GM18867 (cell line): ENCODE results near the gene MTREX.

Experiments used
- ATAC-seq: cut with Tn5 transposase; IDR thresholded peaks from one replicate; pipeline ENCODE4 v1.9.1; 2021; ENCODE audit warnings: mild to moderate bottlenecking, moderate library complexity; ENCODE audit not compliant: unreplicated experiment

Gene MTREX

DNA sequence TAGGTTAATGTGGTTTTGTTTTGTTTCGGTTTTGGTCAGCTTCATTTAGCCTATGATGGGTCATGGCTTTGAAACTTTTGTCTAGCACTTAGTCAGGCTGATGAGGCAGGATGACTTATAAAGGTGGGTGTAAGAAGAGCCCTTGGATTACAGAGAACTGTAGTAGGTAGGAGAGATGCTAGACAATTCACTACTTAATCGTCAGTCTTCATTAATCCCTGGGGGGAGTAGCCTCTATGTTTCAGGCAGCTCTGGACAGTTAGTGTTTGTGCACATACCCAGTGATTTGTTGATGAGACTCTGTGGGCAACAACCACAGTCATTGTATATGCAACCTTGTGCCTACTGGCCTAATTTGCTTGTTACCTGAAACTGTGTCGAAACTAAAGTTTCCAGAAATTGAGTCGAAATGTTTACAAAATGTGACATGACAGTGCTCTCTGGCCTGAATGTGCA lies 113.3 kb downstream of the MTREX start:
- peak; percentile 88 for ATAC-seq

DNA sequence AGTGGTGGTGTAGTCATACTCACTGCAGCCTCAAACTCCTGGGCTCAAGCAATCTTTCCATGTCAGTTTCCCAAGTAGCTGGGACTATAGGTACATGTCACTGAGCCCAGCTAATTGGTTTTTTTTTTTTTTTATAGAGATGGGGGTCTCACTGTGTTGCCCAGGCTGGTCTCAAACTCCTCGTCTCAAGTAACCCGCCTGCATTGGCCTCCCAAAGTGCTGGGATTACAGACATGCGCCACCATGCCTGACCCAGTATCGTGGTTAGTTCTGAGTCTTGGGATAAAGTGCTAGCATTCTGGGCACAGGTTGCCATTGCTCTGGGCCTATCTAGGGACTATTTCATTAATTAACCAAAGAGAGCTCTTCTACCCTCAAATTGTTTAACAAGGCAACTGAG lies 118.7 kb downstream of the MTREX start:
- ATAC-seq, result no peak

DNA sequence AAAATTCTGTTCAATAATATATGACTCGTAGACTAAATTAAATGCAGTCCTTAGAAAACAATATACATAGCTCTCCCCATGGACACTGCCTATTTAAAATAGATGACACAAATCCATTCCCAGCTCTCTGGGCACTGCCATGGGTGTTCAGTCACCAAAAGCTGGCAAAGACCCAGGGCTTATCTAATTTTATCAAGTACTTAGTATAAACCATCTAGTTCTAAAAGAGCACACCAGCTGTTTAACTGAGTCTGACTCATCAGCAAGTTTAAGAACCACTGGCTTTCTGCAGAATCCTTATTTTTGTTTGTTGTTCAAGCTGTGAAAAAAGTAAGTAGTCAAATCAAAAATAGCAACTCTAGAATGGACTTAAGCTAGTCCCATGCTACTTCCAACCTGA lies 119.4 kb downstream of the MTREX start:
- no peak for ATAC-seq

DNA sequence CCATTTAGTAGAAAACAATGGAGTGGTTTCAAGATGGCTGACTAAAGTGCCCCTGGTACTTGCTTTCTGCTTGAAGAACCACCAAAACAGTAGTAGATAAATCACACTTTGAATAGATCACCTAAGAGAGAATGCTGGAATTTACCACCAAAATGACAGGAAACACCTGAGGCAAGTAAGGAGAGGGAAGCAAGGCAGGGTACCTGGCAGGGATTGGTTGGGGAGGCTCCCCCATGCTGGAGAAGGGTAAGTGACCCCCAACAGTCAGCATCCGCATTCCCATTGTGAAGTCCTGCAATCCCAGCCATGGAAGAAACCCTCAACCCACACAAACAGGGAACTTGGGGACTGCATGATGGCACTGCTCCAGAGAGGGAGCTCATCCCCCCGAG lies 121.4 kb downstream of the MTREX start:
- ATAC-seq, result no peak

DNA sequence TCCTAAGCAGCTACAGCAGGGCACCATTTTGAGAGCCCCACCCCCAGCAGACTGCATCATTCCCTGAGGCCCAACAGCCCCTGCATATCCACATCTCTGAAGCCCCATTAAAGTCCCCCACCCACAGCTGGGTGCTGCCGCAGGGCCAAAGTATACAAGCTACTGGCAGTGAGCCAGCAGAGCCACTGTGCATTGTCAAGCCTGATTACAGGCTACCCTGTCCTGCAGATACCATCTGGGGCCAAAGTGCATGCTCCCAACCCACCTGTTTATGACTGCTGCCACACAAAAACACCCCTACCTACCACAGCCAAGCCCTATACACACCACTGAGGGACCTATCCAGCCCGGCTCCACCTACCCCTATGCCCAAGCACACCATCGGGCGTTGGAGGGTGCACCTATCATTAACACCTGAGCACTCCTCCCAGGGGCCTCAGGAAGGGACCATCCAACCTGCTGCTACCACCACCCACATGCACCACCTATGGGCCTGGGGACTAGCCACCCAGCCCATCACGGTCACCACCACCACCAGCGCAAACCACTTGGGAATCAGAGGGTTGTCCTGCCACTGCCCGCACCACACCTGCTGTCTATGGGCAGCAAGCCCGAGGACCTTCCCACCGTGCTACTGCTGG lies 121.9 kb downstream of the MTREX start:
- ATAC-seq, result no peak

DNA sequence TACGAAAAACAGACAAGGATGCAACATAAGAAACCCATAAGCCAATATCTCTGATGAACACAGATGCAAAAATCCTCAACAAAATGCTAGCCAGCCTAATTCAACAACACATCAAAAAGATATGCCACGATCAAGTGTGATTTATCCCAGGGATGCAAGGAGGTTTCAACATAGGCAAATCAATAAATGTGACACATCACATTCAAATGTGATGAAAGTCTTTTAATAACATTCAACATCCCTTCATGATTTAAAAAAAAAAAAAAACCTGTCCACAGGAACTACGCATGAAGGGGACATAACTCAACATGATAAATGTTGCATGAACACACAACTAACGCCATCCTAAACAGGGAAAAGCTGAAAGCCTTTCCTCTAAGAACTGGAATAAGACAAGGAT lies 124.8 kb downstream of the MTREX start:
- no peak for ATAC-seq

DNA sequence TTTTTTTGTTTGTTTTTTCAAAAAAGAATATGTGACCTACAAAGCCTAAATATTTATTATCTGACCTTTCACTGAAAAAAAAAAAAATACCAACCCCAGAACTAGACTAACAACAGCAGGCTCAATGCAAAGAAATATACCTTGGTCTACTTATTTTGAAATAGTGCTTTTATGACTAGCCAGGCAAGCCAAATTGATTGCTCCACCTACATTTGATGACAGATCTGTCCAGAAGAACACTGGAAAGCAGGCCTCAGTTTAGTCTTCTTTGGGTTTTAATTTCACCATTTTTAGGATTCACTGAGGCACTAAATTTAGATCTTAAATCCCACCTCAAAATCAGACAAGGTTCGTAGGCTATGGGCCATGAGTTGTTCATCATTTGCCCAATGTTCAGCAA lies 129.7 kb downstream of the MTREX start:
- no peak for ATAC-seq

DNA sequence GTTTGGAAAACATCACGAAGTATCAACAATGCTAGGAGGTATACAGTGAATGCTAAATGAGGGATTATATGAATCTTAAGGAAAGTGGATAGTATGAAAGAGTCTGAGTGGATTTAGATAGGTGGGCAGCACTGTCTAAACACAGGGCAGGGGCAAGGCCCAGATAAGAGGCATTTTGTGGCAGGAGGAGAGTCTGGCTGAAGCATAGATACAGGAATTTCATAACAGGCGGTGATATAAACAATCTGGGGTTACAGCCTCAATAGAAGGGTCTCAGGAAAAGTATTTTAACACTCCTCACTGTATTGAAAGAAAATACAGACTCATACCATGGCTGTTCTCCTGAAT lies 130.0 kb downstream of the MTREX start:
- no peak for ATAC-seq

DNA sequence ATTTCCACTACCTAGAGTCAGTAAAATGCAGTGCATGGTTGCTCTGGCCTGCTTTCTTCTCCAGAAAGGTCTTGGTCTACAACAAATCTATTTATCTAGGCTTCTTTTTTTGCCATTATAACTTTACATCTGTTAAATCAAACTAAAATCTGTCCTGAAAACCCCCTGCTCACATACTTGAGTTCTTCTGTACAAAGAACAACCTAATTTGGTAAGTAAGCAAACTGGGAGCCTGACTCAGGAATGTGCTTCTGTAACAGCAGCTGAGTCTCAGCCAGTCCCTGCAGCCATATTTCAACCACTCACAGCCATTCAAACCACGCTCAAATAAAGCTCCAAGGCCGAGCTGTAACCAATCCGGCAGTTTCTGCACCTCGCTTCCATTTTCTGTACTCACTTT lies 131.2 kb downstream of the MTREX start:
- no peak for ATAC-seq

DNA sequence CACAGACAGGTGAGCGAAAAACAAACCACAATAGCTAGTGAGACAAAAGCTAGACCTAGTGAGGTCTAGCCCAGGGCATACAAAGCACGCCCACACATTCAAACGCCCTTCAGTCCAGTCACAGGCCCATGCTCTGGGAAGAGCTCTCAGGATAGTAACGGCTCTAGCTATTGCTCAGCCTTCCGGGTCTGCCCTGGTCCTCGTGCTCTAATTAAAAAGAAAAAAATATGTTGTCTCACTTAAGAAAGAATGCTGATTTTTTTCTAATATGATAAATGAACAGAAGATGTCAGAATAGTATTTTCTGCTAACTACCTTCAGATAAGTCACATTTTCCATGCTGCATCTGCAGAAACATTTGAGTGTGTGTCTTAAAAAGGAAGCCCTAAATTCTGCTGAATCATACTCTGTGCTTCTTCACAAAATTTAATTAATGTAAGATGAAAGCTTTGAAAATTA lies 132.4 kb downstream of the MTREX start:
- ATAC-seq, result no peak

DNA sequence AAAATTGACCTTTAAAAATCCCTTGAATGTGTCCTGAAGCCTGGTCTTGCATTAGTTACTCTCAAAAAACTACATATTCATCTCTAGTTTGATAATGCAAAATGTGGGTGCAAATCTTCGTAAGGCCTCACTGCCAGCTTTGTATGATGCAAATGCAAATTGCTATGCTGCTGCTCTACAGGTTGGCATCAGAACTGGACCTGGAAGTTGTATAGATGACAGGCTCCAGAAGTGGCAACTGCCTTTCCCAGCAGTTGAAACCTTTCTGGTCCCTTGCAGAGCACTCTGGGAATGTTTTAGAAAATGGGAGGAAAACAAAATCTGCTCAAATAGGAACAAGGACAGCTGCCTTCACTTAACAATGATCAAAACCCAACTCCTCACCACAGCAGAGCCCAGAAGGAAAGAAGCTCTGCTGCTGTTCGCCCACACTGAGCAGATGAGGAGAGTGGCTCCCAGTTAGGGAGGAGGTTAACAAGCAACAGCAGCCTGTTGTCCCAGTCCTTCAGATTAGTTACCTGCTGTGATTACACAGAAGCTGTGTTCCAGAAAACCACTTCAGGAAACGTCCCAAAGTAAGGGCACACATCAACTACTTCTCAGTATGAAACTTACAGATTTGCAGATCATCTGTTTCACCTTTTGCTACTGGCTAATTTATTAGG lies 133.4 kb downstream of the MTREX start:
- no peak for ATAC-seq

DNA sequence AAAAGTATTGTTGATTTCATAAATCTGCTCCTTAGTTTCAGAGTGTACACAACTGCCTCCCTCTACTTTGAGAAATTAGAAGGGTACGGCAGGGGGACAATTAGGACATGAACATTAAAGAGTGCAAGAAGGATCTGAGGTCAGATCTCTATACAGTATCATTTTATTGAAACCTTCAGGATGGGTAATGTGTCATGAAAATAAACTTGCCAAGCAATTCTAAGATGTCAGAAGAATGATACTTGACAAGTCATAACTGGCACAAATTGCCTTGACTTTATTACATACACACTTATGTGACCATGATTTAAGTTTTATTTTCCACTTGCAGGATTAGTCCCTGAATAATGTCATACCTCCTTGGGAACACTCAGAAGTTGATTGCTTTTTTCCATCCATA lies 134.2 kb downstream of the MTREX start:
- no peak for ATAC-seq

DNA sequence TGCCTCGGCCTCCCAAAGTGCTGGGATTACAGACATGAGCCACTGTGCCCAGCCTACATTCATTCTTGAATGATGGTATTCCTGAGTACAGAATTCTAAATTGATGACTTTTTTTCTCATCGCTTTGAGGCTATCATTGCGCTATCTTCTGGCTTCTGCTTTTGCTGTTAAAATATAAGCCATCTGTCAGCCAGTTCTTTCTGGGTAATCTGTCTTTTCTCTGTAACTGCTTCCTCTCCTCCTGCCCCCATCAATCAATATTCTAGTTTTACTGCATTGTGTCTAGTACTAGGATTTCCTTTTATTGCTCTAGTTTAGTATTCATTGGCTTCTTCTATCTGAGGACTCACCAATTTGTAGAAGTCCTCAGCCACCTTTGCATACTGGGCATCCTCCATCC lies 138.0 kb downstream of the MTREX start:
- no peak for ATAC-seq

DNA sequence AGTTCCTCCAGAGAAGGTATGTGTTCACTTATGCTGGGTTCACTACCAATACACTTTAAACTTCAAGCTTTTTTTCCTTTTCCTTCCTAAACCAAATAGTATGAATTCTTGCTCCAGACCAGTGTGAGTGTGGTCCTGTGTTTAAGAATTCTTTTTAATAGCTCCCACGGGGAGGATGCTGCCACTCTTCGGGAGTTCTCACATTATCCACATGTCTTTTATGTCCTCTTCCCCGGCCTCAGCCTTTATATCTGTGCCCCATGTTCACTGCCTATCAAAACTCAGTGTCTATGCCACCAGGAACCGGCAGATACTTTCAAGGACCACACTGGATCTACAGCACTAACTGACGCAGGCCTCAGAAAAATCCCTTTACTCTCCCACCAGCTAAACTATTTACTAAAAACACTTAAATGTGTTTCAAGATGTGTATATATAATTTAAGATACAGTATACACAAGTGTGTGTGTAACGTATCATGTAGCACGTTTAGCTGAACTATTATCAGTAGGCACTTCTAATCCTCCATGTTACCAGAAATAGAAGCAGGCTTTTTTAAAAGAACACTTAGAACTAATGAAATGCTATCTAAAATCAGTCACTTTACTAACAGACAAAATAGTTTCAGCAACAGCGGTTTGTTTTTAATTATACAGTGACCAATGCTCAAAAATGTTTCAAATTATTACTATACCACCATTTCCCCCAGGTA lies 139.0 kb downstream of the MTREX start:
- ATAC-seq, result no peak

DNA sequence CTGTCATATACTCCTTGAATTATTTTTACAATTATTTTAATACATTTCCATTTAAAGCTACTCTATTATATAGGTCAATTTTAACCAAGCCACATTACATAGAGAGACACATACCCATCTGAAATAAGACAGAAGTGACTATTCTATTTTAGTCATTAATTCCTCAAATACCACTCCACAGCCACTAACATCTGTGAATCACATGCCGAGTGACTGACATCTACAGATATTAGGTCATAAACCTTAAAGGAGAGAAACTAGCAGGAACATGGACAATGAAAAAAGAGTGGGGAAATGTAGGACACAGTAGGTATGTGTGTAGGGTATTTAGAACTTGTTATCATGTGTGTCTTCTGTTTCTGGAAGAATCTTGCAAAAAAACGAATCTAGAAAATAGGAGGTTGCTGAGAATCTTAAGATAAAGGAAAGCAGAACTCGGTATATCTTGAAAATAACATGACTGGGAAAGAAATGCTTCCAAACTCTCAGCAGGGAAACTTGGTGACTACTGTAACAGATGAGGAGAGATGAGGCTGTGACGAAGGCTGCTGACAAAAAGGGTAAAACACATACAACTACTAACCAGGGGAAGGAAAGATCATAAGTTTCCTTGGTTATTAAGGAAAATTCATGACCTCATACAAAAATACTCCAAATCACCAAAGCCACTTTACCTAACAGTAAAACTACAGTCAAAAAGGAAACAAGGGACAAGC lies 142.4 kb downstream of the MTREX start:
- no peak for ATAC-seq

DNA sequence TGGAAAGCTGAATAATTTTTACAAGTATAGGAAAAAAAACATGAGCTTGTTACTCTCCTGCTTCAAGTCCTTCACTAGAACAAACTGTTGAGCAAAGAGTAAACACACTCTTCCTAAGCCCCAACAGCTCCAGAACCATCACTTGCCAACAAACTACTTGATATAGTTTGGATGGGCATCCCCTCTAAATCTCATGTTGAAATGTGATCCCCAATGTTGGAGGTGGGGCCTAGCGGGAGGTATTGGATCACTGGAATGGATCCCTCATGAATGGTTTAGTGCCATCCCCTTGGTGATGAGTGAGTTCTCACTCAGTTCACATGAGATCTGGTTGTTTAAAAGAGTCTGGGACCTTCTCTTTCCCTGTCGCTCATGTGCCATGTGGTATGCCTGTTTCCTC lies 144.2 kb downstream of the MTREX start:
- no peak for ATAC-seq

DNA sequence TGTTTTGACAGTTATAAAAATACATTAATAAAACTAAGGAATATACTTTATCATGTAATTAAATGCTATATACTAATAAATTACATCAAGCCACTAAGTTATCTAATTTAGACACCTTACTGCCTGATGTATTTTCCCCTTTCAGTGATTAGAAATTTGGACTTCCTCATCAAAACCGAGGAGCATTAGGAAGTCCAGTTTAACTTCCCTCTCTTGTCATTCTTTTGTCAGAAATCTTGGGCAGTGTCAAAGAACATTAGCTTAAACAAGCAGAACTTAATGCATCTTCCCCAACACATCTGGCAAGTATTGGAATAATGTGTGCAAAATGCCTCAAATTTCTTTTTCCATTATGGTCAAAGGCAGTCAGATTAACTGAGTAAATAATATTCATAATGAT lies 145.4 kb downstream of the MTREX start:
- ATAC-seq, result no peak

DNA sequence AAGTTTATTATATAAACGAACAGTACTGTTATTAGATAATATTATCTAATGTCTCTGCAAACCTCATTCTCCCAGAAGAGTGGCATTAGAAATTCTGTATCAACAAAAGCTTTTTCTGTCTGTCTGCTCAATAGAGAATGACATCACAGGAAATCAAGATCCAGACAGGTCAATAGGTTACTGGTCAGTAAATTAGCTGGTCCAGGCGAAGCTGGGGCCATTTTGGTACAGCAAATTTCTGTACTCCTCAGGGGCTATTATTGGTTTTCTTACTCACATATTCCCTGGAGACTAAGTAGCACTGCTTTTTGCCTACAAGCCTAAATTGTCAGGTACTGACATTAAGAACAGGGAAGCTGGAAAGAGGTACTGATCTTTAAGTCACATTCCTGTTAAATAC lies 146.5 kb downstream of the MTREX start:
- no peak for ATAC-seq

DNA sequence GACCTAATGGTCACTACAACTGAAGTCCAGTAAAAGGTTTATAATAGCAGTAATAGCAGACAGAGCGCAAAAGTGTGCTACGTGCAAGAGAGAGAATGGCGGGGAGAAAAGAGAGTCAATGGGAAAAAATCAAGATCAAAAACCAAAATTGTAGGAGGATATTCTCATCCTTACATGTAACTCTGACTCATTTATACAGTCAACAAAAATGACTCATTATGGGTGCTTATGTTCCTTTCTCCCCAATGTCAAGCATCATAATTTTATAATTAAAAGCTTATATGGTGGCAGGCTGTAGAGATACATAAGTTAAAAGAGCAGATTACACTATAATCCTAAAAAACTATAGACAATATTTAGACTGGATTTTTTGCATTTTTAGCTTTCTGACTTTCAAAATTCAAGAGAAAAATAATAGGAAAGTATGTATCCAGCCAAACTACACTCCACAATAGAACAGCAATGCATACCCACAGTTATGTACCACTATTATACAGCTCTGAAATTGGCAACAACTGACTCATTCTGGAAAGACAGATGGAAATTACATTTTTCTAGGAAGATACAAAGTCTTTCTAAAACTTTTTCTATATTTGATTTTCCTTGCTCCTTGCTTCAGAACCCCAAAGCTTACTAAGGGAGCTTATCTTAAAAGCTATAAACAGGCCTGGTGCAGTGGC lies 148.6 kb downstream of the MTREX start:
- ATAC-seq, result no peak

DNA sequence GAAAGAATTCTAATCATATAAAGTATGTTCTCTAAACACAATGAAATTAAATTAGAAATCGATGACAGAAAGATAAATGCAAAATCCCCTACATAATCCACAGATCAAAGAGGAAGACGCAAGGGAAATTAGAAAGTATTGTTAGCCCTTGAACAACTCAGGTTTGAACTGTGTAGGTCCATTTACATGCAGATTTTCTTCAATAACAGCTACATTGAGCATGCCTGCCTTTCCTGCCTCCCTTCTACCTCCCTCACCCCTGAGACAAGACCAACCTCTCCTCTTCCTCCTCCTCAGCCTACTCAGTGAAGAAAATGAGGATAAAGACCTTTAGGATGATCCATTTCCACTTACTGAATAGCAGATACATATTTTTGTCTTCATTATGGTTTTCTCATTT lies 151.8 kb downstream of the MTREX start:
- ATAC-seq, result no peak

DNA sequence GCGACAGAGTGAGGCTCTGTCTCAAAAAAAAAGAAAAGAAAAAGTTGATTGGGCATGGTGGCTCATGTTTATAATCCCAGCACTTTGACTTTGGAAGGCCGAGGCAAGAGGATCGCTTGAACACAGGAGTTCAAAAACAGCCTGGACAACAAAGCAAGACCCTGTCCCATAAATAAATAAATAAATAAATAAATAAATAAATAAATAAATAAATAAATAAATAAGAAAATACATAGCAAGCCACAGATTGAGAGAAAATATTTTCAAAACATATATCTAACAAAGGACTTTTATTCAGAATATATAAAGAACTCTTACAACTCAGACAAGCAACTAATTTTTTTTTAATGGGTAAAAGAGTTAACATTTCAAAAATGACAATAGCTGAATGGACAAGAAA lies 155.8 kb downstream of the MTREX start:
- no peak for ATAC-seq
